Measurements from ENCODE around the gene CIPC.
A peak's percentile ranks its signal among the peaks of the same experiment; 100 is the strongest.

CIPC gene

GRCh38 chr14:77143071-77143470 lies 45.0 kb downstream of the CIPC start:
- DNase-seq = no peak
- no peak overlapping the region for H3K27ac ChIP-seq (ENCODE audit: low read depth, low read length)
- no peak overlapping the region for H3K23ac ChIP-seq (ENCODE audit: low read length)
- H4K8ac ChIP-seq (ENCODE audit: low read depth, low read length) = no peak overlapping the region
- H3K36me3 ChIP-seq (ENCODE audit: control insufficient read depth, insufficient read depth, low read length) = no peaks in the 10 kb centered on the region
- H2BK5ac ChIP-seq (ENCODE audit: low read length) = no peak overlapping the region
- H3K18ac ChIP-seq (ENCODE audit: low read length) = no peak overlapping the region
- no CpG with 5 or more reads among the region's 4 CpGs for WGBS (ENCODE audit: extremely low coverage, insufficient coverage, low lambda C conversion rate)
- no peak overlapping the region for H3K4ac ChIP-seq (ENCODE audit: low read depth, low read length)
- H4K5ac ChIP-seq (ENCODE audit: low read length) = no peak overlapping the region
- no peak overlapping the region for H3K56ac ChIP-seq (ENCODE audit: low read length)
- no peak overlapping the region for H2BK15ac ChIP-seq (replicated peaks; ENCODE audit: low read depth)
- H3K4me2 ChIP-seq (ENCODE audit: low read length) = no peak overlapping the region
- H3K79me2 ChIP-seq (ENCODE audit: control insufficient read depth, insufficient read depth, low read length) = no peaks in the 10 kb centered on the region
- H2AK5ac ChIP-seq (ENCODE audit: low read length) = no peak overlapping the region
- no peaks in the 10 kb centered on the region for H3K79me1 ChIP-seq (ENCODE audit: low read length)
- no peak overlapping the region for H2BK120ac ChIP-seq (ENCODE audit: low read depth, low read length)
- H3K4me1 ChIP-seq (ENCODE audit: control insufficient read depth, low read depth, low read length) = peaks cover 11% of the 10 kb centered on the region
- H3K4me3 ChIP-seq (ENCODE audit: low read length) = no peak overlapping the region
- no peak overlapping the region for H3K9ac ChIP-seq (ENCODE audit: low read length)
- H3K27me3 ChIP-seq (ENCODE audit: insufficient read depth, low read length, poor library complexity) = no peaks in the 10 kb centered on the region

- Histone ChIP-seq H3K18ac (ENCODE audit: low read length) (no peak overlapping the region), H3K4me3 (ENCODE audit: low read length) (no peak overlapping the region), H2AK5ac (ENCODE audit: low read length) (no peak overlapping the region), H4K8ac (ENCODE audit: low read depth, low read length) (no peak overlapping the region), H3K79me1 (ENCODE audit: low read length) (no peaks in the 10 kb centered on the region), H2BK15ac (replicated peaks; ENCODE audit: low read depth) (no peak overlapping the region), H3K4me1 (ENCODE audit: control insufficient read depth, low read depth, low read length) (peaks cover 11% of the 10 kb centered on the region), H4K5ac (ENCODE audit: low read length) (no peak overlapping the region), H3K4ac (ENCODE audit: low read depth, low read length) (no peak overlapping the region), H3K4me2 (ENCODE audit: low read length) (no peak overlapping the region), H3K9ac (ENCODE audit: low read length) (no peak overlapping the region), H2BK120ac (ENCODE audit: low read depth, low read length) (no peak overlapping the region), H3K36me3 (ENCODE audit: control insufficient read depth, insufficient read depth, low read length) (no peaks in the 10 kb centered on the region), H3K56ac (ENCODE audit: low read length) (no peak overlapping the region), H3K27ac (ENCODE audit: low read depth, low read length) (no peak overlapping the region), H3K23ac (ENCODE audit: low read length) (no peak overlapping the region), H3K27me3 (ENCODE audit: insufficient read depth, low read length, poor library complexity) (no peaks in the 10 kb centered on the region), H2BK5ac (ENCODE audit: low read length) (no peak overlapping the region), H3K79me2 (ENCODE audit: control insufficient read depth, insufficient read depth, low read length) (no peaks in the 10 kb centered on the region)
- no CpG with 5 or more reads among the region's 4 CpGs for WGBS (ENCODE audit: extremely low coverage, insufficient coverage, low lambda C conversion rate)
- no peak for DNase-seq
Measured at GRCh38 chr14:77144412-77145115, 46.5 kb downstream of the CIPC start.

GRCh38 chr14:77145975-77146740 lies 48.1 kb downstream of the CIPC start:
- H3K18ac ChIP-seq (ENCODE audit: low read length) = no peak overlapping the region
- no peak overlapping the region for H3K4me2 ChIP-seq (ENCODE audit: low read length)
- no peak overlapping the region for H3K4me3 ChIP-seq (ENCODE audit: low read length)
- no peak overlapping the region for H4K8ac ChIP-seq (ENCODE audit: low read depth, low read length)
- no CpG with 5 or more reads among the region's 10 CpGs for WGBS (ENCODE audit: extremely low coverage, insufficient coverage, low lambda C conversion rate)
- H3K36me3 ChIP-seq (ENCODE audit: control insufficient read depth, insufficient read depth, low read length) = no peaks in the 10 kb centered on the region
- H2BK120ac ChIP-seq (ENCODE audit: low read depth, low read length) = no peak overlapping the region
- H3K27me3 ChIP-seq (ENCODE audit: insufficient read depth, low read length, poor library complexity) = no peaks in the 10 kb centered on the region
- H3K27ac ChIP-seq (ENCODE audit: low read depth, low read length) = no peak overlapping the region
- H4K5ac ChIP-seq (ENCODE audit: low read length) = no peak overlapping the region
- no peak overlapping the region for H2AK5ac ChIP-seq (ENCODE audit: low read length)
- H3K9ac ChIP-seq (ENCODE audit: low read length) = no peak overlapping the region
- no peak for DNase-seq
- H3K4ac ChIP-seq (ENCODE audit: low read depth, low read length) = no peak overlapping the region
- no peak overlapping the region for H3K23ac ChIP-seq (ENCODE audit: low read length)
- H2BK15ac ChIP-seq (replicated peaks; ENCODE audit: low read depth) = no peak overlapping the region
- H3K56ac ChIP-seq (ENCODE audit: low read length) = no peak overlapping the region
- no peaks in the 10 kb centered on the region for H3K79me2 ChIP-seq (ENCODE audit: control insufficient read depth, insufficient read depth, low read length)
- H3K79me1 ChIP-seq (ENCODE audit: low read length) = no peaks in the 10 kb centered on the region
- H2BK5ac ChIP-seq (ENCODE audit: low read length) = no peak overlapping the region
- peaks cover 11% of the 10 kb centered on the region for H3K4me1 ChIP-seq (ENCODE audit: control insufficient read depth, low read depth, low read length)

GRCh38 chr14:77148510-77149231 lies 50.6 kb downstream of the CIPC start:
- H3K9ac ChIP-seq (ENCODE audit: low read length) = no peak overlapping the region
- no peak overlapping the region for H2BK5ac ChIP-seq (ENCODE audit: low read length)
- H3K27me3 ChIP-seq (ENCODE audit: insufficient read depth, low read length, poor library complexity) = no peaks in the 10 kb centered on the region
- no peak overlapping the region for H2AK5ac ChIP-seq (ENCODE audit: low read length)
- no CpG with 5 or more reads among the region's 8 CpGs for WGBS (ENCODE audit: extremely low coverage, insufficient coverage, low lambda C conversion rate)
- no peaks in the 10 kb centered on the region for H3K36me3 ChIP-seq (ENCODE audit: control insufficient read depth, insufficient read depth, low read length)
- H3K56ac ChIP-seq (ENCODE audit: low read length) = no peak overlapping the region
- DNase-seq = peak; percentile 42
- H3K27ac ChIP-seq (ENCODE audit: low read depth, low read length) = no peak overlapping the region
- no peak overlapping the region for H4K5ac ChIP-seq (ENCODE audit: low read length)
- H3K79me1 ChIP-seq (ENCODE audit: low read length) = no peaks in the 10 kb centered on the region
- no peak overlapping the region for H3K23ac ChIP-seq (ENCODE audit: low read length)
- H3K4me2 ChIP-seq (ENCODE audit: low read length) = no peak overlapping the region
- H3K4me1 ChIP-seq (ENCODE audit: control insufficient read depth, low read depth, low read length) = peaks cover 4% of the 10 kb centered on the region
- no peaks in the 10 kb centered on the region for H3K79me2 ChIP-seq (ENCODE audit: control insufficient read depth, insufficient read depth, low read length)
- no peak overlapping the region for H2BK120ac ChIP-seq (ENCODE audit: low read depth, low read length)
- H3K4me3 ChIP-seq (ENCODE audit: low read length) = no peak overlapping the region
- no peak overlapping the region for H3K4ac ChIP-seq (ENCODE audit: low read depth, low read length)
- no peak overlapping the region for H3K18ac ChIP-seq (ENCODE audit: low read length)
- no peak overlapping the region for H2BK15ac ChIP-seq (replicated peaks; ENCODE audit: low read depth)
- no peak overlapping the region for H4K8ac ChIP-seq (ENCODE audit: low read depth, low read length)

GRCh38 chr14:77151245-77151644 lies 53.2 kb downstream of the CIPC start:
- no peak overlapping the region for H3K56ac ChIP-seq (ENCODE audit: low read length)
- no peak overlapping the region for H2BK120ac ChIP-seq (ENCODE audit: low read depth, low read length)
- no peak overlapping the region for H3K4ac ChIP-seq (ENCODE audit: low read depth, low read length)
- no peaks in the 10 kb centered on the region for H3K79me2 ChIP-seq (ENCODE audit: control insufficient read depth, insufficient read depth, low read length)
- no peak overlapping the region for H3K9ac ChIP-seq (ENCODE audit: low read length)
- peak; percentile 53 for DNase-seq
- H3K36me3 ChIP-seq (ENCODE audit: control insufficient read depth, insufficient read depth, low read length) = no peaks in the 10 kb centered on the region
- no peak overlapping the region for H3K23ac ChIP-seq (ENCODE audit: low read length)
- H3K18ac ChIP-seq (ENCODE audit: low read length) = no peak overlapping the region
- H3K27ac ChIP-seq (ENCODE audit: low read depth, low read length) = no peak overlapping the region
- H3K79me1 ChIP-seq (ENCODE audit: low read length) = no peaks in the 10 kb centered on the region
- H3K27me3 ChIP-seq (ENCODE audit: insufficient read depth, low read length, poor library complexity) = no peaks in the 10 kb centered on the region
- WGBS (ENCODE audit: extremely low coverage, insufficient coverage, low lambda C conversion rate) = no CpG with 5 or more reads among the region's 5 CpGs
- H3K4me3 ChIP-seq (ENCODE audit: low read length) = no peak overlapping the region
- no peak overlapping the region for H3K4me2 ChIP-seq (ENCODE audit: low read length)
- no peaks in the 10 kb centered on the region for H3K4me1 ChIP-seq (ENCODE audit: control insufficient read depth, low read depth, low read length)
- H4K5ac ChIP-seq (ENCODE audit: low read length) = no peak overlapping the region
- H2BK15ac ChIP-seq (replicated peaks; ENCODE audit: low read depth) = no peak overlapping the region
- no peak overlapping the region for H2AK5ac ChIP-seq (ENCODE audit: low read length)
- no peak overlapping the region for H2BK5ac ChIP-seq (ENCODE audit: low read length)
- no peak overlapping the region for H4K8ac ChIP-seq (ENCODE audit: low read depth, low read length)

Data from mesendoderm (in vitro differentiated cells).